IPS-15b (cell line): Measurements from ENCODE around the gene PTPRN2.

Source experiments
- H3K27me3 ChIP-seq: one replicate; pipeline ENCODE4 v1.6.1; 2013; ENCODE audit warnings: low read length; ENCODE audit not compliant: control insufficient read depth, insufficient read depth
- H3K36me3 ChIP-seq: one replicate; pipeline ENCODE4 v1.6.1; 2013; ENCODE audit warnings: low read length; ENCODE audit not compliant: control insufficient read depth, insufficient read depth
- H3K4me1 ChIP-seq: one replicate; pipeline ENCODE4 v1.6.1; 2013; ENCODE audit warnings: mild to moderate bottlenecking, low read length; ENCODE audit not compliant: control insufficient read depth, insufficient read depth
- H3K4me3 ChIP-seq: one replicate; pipeline ENCODE4 v1.5.1; 2013; ENCODE audit warnings: low read depth, low read length
- H3K9ac ChIP-seq: one replicate; pipeline ENCODE4 v1.6.1; 2013; ENCODE audit warnings: low read depth, mild to moderate bottlenecking, low read length
- H3K9me3 ChIP-seq: one replicate; pipeline ENCODE4 v1.6.1; 2013; ENCODE audit warnings: mild to moderate bottlenecking, low read length; ENCODE audit not compliant: control insufficient read depth, insufficient read depth

Gene PTPRN2

DNA sequence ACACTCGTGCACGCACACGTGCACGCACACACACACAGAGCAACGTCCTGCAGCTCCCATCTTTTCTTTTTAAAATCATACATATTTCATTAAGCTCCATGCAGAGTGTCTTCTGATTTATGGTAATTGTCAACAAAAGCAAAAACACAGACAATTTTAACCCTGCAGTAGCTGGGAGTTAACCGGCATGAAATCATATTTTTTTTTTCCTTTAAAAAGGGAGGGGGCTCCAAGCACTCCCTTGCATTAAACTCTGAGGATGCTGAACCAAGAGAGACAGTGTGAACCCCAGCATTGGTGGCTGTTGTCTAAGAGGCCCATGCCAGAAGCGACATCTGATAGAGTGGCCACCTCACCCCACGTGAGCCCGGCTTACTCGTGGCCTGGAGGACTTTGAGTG is 708.2 kb downstream of the PTPRN2 start:
- Histone ChIP-seq H3K36me3 (no peaks in the 10 kb centered on the region), H3K27me3 (no peaks in the 10 kb centered on the region), H3K9ac (no peak overlapping the region), H3K4me1 (no peaks in the 10 kb centered on the region), H3K4me3 (no peak overlapping the region), H3K9me3 (peaks cover 4% of the 10 kb centered on the region)

DNA sequence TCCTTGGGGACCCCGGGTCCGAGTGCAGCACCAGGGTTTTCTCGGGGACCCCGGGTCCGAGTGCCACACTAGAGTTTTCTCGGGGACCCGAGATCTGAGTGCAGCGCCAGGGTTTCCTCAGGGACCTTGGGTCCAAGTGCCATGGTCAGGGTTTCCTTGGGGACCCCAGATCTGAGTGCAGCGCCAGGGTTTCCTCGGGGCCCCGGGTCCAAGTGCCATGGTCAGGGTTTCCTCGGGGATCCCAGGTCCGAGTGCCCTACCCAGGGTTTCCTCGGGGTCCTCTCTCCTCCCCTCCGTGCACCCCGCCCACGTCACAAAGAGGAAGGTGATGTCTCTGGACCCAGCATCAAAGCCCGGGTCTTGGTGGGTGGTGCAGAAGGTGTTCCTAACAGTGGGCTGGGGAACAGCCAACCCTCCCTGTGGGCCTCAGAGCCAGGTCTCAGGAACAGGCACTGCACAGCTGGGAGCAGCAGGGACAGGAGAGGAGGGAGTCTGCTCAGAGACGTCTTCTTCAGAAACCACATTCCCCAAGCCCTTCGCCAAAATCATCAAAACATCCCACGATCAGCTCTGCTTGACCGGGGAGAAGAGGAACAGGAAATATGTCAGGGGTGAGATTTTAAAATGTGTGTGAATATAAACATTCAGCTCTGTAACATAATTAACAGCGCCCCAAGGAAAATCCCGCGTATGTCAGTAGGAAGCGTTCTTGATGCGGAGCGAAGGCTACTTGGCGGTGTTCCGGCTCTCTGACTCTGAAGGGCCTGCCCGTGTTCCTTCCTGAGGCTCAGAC is 710.1 kb downstream of the PTPRN2 start:
- H3K4me1 ChIP-seq, result no peaks in the 10 kb centered on the region
- H3K9ac ChIP-seq, result no peak overlapping the region
- H3K4me3 ChIP-seq, result no peak overlapping the region
- no peaks in the 10 kb centered on the region for H3K27me3 ChIP-seq
- no peaks in the 10 kb centered on the region for H3K36me3 ChIP-seq
- no peaks in the 10 kb centered on the region for H3K9me3 ChIP-seq

GRCh38 chr7:157876469-157877285 is 710.9 kb downstream of the PTPRN2 start:
- Histone ChIP-seq H3K4me1 (no peaks in the 10 kb centered on the region), H3K36me3 (no peaks in the 10 kb centered on the region), H3K9ac (no peak overlapping the region), H3K9me3 (no peaks in the 10 kb centered on the region), H3K27me3 (no peaks in the 10 kb centered on the region), H3K4me3 (no peak overlapping the region)

GRCh38 chr7:157875230-157876179 is 712.1 kb downstream of the PTPRN2 start:
- no peaks in the 10 kb centered on the region for H3K27me3 ChIP-seq
- no peak overlapping the region for H3K9ac ChIP-seq
- no peak overlapping the region for H3K4me3 ChIP-seq
- no peaks in the 10 kb centered on the region for H3K4me1 ChIP-seq
- no peaks in the 10 kb centered on the region for H3K36me3 ChIP-seq
- no peaks in the 10 kb centered on the region for H3K9me3 ChIP-seq

GRCh38 chr7:157874870-157875229 is 712.8 kb downstream of the PTPRN2 start:
- H3K9ac ChIP-seq, result no peak overlapping the region

GRCh38 chr7:157874208-157874816 is 713.3 kb downstream of the PTPRN2 start:
- Histone ChIP-seq H3K4me1 (no peaks in the 10 kb centered on the region), H3K27me3 (no peaks in the 10 kb centered on the region), H3K4me3 (no peak overlapping the region), H3K36me3 (no peaks in the 10 kb centered on the region), H3K9ac (no peak overlapping the region), H3K9me3 (no peaks in the 10 kb centered on the region)

More at GRCh38 chr7:157874870-157875229, 712.8 kb downstream of the PTPRN2 start:
- H3K4me3 ChIP-seq, result no peak overlapping the region
- no peaks in the 10 kb centered on the region for H3K36me3 ChIP-seq
- H3K9me3 ChIP-seq, result no peaks in the 10 kb centered on the region
- no peaks in the 10 kb centered on the region for H3K27me3 ChIP-seq
- H3K4me1 ChIP-seq, result no peaks in the 10 kb centered on the region

- Histone ChIP-seq H3K9me3 (no peaks in the 10 kb centered on the region), H3K4me3 (no peak overlapping the region), H3K9ac (no peak overlapping the region), H3K36me3 (no peaks in the 10 kb centered on the region), H3K4me1 (no peaks in the 10 kb centered on the region), H3K27me3 (no peaks in the 10 kb centered on the region)
Observed at GRCh38 chr7:157873664-157874063, 714.0 kb downstream of the PTPRN2 start.

DNA sequence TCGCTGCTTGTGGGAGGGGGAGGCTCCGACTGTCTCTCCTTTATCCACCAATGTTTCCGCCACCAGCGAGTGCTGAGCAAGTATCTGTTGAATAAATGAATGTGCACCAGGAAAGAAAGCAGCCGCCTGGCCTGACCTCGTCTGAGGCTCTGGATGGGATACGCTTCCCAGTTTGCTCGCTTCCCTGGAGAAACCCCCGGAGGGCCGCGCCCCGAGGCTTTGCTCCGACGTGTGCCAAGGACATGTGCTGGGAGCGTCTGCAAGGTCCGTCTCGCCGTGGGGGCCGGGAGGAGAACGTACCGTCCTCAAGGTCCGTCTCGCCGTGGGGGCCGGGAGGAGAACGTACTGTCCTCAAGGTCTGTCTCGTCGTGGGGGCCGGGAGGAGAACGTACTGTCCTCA is 714.4 kb downstream of the PTPRN2 start:
- H3K4me3 ChIP-seq, result no peak overlapping the region
- no peaks in the 10 kb centered on the region for H3K4me1 ChIP-seq
- no peak overlapping the region for H3K9ac ChIP-seq
- H3K9me3 ChIP-seq, result no peaks in the 10 kb centered on the region
- no peaks in the 10 kb centered on the region for H3K27me3 ChIP-seq
- H3K36me3 ChIP-seq, result no peaks in the 10 kb centered on the region

DNA sequence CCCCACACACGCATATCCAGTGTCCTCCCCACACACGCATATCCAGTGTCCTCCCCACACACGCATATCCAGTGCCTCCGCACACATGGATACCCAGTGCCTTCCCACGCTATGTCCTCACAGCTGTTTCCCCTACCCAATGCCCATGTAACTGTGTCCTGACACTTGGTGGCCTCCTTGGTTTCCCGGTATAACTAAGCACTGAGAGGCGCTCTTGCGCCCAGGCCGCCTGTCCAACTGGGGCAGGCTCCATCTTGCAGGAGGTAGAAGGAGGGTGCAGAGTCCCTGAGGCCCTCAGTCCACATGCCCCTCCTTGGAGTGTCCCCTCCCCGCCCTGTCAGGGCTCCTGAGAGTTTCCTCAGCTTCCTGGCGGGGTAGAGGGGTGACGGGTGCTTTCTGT is 715.2 kb downstream of the PTPRN2 start:
- H3K36me3 ChIP-seq, result no peaks in the 10 kb centered on the region
- H3K9me3 ChIP-seq, result no peaks in the 10 kb centered on the region
- H3K4me1 ChIP-seq, result no peaks in the 10 kb centered on the region
- H3K4me3 ChIP-seq, result no peak overlapping the region
- no peaks in the 10 kb centered on the region for H3K27me3 ChIP-seq
- H3K9ac ChIP-seq, result no peak overlapping the region

DNA sequence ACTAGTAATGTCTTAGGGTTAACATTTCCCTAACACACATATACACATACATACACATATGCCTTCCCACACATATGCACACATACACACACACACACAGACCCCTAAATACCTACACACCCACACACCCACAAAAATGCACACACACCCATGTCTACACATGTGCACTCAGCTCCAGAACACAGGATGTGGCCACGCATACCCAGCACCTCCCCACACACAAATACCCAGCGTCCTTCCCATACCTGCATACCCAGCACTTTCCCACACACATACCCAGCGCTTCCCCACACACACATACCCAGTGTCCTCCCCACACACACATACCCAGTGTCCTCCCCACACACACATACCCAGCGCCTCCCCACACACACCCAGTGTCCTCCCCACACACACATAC is 715.9 kb downstream of the PTPRN2 start:
- H3K4me1 ChIP-seq, result no peaks in the 10 kb centered on the region
- no peaks in the 10 kb centered on the region for H3K27me3 ChIP-seq
- H3K36me3 ChIP-seq, result no peaks in the 10 kb centered on the region
- H3K4me3 ChIP-seq, result no peak overlapping the region
- no peaks in the 10 kb centered on the region for H3K9me3 ChIP-seq
- no peak overlapping the region for H3K9ac ChIP-seq

DNA sequence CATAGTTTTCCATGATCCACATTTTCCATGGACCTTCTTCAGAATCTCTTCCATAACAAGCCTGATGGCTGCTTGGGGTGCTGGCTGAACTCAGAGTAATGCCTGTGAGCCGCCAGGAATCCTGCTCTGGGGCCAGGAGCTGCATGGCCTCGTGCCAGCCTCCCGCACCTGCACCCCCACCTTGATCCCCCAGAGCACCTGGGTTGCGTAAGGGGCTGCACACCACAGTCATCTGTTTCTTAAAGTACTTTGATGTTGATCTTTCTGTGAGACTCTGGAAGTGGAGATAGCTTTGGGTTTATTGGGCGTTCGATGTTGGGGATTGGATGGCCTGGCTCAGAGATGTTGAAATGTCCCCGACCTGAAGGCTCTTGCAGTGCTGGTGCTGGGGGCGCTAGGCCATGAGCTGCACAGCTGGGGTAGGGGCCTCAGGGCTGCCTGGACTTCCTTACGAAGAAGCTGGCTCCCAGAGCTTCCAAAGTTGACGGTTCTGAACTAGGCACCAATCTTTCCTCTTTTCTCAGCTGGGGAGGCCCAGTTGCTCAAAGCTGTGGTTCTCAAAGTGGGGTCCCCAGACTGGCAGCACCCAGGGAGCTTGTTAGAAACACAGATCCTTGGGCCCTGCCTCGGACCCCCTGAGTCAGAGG is 716.9 kb downstream of the PTPRN2 start:
- Histone ChIP-seq H3K9ac (no peak overlapping the region), H3K27me3 (no peaks in the 10 kb centered on the region), H3K4me3 (no peak overlapping the region), H3K4me1 (no peaks in the 10 kb centered on the region), H3K36me3 (no peaks in the 10 kb centered on the region), H3K9me3 (no peaks in the 10 kb centered on the region)
